ENCODE results near the gene DPH7. TPM values are rescaled to one million over a fixed set of nuclear protein-coding genes. Genes with fewer than 3 reads are reported as not detected.
A peak's percentile ranks its signal among the peaks of the same experiment; 100 is the strongest.
"Not testable (repeated sequence)": the region's sequence is repeated elsewhere in the genome, so short reads cannot be mapped to it uniquely, and the experiment has no call there.

The DPH7 gene
- total and polyA plus RNA-seq, 2 of the 8 experiments (the other 6 are each of a cell fraction or from before 2014, with no cell fraction given), result 44.6 to 45.5 TPM

DNA sequence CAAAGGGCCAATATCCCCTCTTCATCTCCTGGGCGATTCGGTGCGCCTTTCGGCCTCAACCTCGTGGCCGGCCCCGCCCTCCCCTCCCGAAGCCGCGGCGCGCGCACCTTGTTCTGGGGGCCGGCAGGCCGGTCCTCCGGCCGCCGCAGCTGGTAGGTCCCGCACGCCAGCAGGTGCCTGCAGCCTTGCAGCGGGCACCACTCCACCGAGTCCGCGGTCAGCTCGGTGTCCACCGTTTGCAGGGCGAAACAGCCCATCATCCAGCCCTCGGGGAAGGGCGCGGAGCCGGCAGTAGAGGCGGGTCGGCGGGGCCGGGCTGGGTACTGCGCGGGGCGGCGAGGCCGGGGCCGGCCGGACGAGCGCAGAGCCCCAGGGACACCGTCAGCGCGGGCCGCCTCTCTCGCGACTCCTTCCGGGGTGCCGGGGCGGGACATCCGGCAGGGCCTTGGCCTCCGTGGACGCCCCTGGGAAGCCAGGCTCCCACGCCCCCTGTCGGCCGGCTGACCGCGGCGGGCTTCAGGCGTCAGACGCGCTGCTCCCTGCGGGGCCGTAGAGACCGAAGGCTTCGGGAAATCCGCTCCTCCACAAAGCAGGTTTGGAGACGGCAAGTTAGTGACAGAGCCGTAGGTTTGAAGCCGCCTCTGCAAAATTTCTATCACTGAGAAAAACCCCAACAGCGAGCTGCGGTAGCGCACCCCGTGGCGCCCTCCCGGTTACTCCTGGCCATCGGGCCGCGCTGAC, at the start of gene DPH7 (continued):
- TF ChIP-seq SIN3A (conservative IDR thresholded peaks at IDR 0.05 in 1 of 2, IDR thresholded peaks at IDR 0.05 in 1 of 2; ENCODE audit: low read depth in 1 of 2, low read length in 2 of 2), result peak; percentile 72 to 86; a peak in 1 of 4 replicates
- peak; percentile 64 for TF ChIP-seq TAF7 (optimal IDR thresholded peaks at IDR 0.05; ENCODE audit: borderline replicate concordance, low read depth, low read length)
- peak; percentile 65; the same call in 1 of the 2 replicates for TF ChIP-seq CHD2 (IDR thresholded peaks at IDR 0.05; ENCODE audit: low read length)
- no peak; the same call in 1 of the 2 replicates for TF ChIP-seq RBBP5 (IDR thresholded peaks at IDR 0.05; ENCODE audit: borderline replicate concordance, low read depth, low read length)

DNA sequence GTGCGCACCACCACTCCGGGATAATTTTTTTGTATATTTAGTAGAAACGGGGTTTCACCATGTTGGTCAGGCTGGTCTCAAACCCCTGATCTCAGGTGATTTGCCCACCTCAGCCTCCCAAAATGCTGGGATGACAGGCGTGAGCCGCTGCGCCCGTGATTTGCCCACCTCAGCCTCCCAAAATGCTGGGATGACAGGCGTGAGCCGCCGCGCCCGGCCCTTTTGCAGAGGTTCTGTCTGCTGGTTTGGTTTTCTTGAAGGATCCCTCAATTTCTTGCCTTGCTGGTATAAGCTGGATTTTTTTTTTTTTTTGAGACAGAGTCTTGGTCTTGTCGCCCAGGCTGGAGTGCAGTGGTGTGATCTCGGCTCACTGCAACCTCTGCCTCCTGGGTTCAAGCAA, 48.7 kb upstream of the DPH7 start:
- H4K91ac ChIP-seq (replicated peaks; ENCODE audit: insufficient read length, low read length); H4K8ac ChIP-seq (ENCODE audit: extremely low read depth, insufficient read depth, low read length); H2BK12ac ChIP-seq (ENCODE audit: low read depth, low read length); DNase-seq (ENCODE audit: low read depth in 1 of 2, low spot score in 2 of 2); H3K9ac ChIP-seq (replicated peaks in 1 of 4; ENCODE audit: extremely low read depth in 1 of 4, low read depth in 3 of 4, low read length in 3 of 4); H3K14ac ChIP-seq (ENCODE audit: insufficient read length); FAIRE-seq; H3K18ac ChIP-seq (ENCODE audit: extremely low read depth, low read length); H3K23me2 ChIP-seq (ENCODE audit: low read depth, low read length); H2BK15ac ChIP-seq (ENCODE audit: low read length); H3K36me3 ChIP-seq (ENCODE audit: control insufficient read depth in 2 of 4, insufficient read depth in 4 of 4, low read length in 3 of 4); H3K4me3 ChIP-seq (ENCODE audit: extremely low read depth in 1 of 4, insufficient read depth in 2 of 4, low read depth in 3 of 4, low read length in 4 of 4); H2BK20ac ChIP-seq (ENCODE audit: low read length); H3K9me3 ChIP-seq (ENCODE audit: insufficient read depth in 2 of 2, low read depth in 1 of 2, low read length in 1 of 2); H2BK120ac ChIP-seq (replicated peaks; ENCODE audit: low read depth, low read length); H2AK5ac ChIP-seq (ENCODE audit: low read depth, low read length); H3K27me3 ChIP-seq (replicated peaks in 1 of 4; ENCODE audit: control insufficient read depth in 3 of 4, extremely low read depth in 1 of 4, insufficient read depth in 3 of 4, low read length in 3 of 4); H3K56ac ChIP-seq (replicated peaks; ENCODE audit: insufficient read length, low read depth, low read length); H3K4ac ChIP-seq (replicated peaks; ENCODE audit: insufficient read length, low read depth, low read length); H3K4me2 ChIP-seq (ENCODE audit: insufficient read depth in 1 of 2, low read depth in 2 of 2, low read length in 2 of 2); H2BK5ac ChIP-seq (ENCODE audit: low read depth, low read length); H2AFZ ChIP-seq (ENCODE audit: low read length); H3K27ac ChIP-seq (ENCODE audit: low read depth, low read length); H4K5ac ChIP-seq (ENCODE audit: insufficient read length, low read depth, low read length); H3K23ac ChIP-seq (ENCODE audit: insufficient read length): not testable (repeated sequence)
- 89% methylated on average over 10 of the region's 14 CpGs; no CpG with 5 or more reads in 1 of the 2 experiments for WGBS, 2 experiments (ENCODE audit: extremely low coverage in 1 of 2, insufficient coverage in 1 of 2, insufficient read length in 1 of 2, insufficient replicate concordance in 2 of 2, low coverage in 1 of 2, low lambda C conversion rate in 2 of 2, missing lambda C conversion rate in 1 of 2)
- CTCF ChIA-PET (ENCODE audit: partially characterized antibody), result interaction anchor here (0.8 to 1.4 kb wide), 5 partner anchors 21 to 83 kb away, joined by 3 to 6 read pairs (median 4); no protein-coding TSS in a partner anchor
- Histone ChIP-seq H3K4me1 (replicated peaks in 1 of 4; ENCODE audit: control insufficient read depth in 3 of 4, insufficient read depth in 4 of 4, low read length in 3 of 4) (peaks cover 2 to 11% (median 5%) of the 10 kb centered on the region in 4 experiments), H4K20me1 (replicated peaks in 1 of 2; ENCODE audit: control insufficient read depth in 1 of 2, insufficient read depth in 2 of 2, low read length in 2 of 2) (peaks cover 17 to 25% of the 10 kb centered on the region in 2 experiments), H3K79me1 (ENCODE audit: low read depth, low read length) (peaks cover 20% of the 10 kb centered on the region), H3K79me2 (ENCODE audit: control insufficient read depth in 1 of 2, insufficient read depth in 2 of 2, low read length in 2 of 2) (peaks cover 67 to 99% of the 10 kb centered on the region in 2 experiments)
- POLR2A ChIA-PET (ENCODE audit: partially characterized antibody), result interaction anchor here (1.2 to 3.0 kb wide), 6 partner anchors 8 to 31 kb away, joined by 3 to 12 read pairs (median 4); partner anchors contain the start of gene EHMT1
